DMS 273 (cell line): Measurements from ENCODE around the gene USP6.
A peak's percentile ranks its signal among the peaks of the same experiment; 100 is the strongest.
"Not testable (repeated sequence)": the region's sequence is repeated elsewhere in the genome, so short reads cannot be mapped to it uniquely, and the experiment has no call there.

Experiments used
- DNase-seq: peaks from one replicate; lab custom pipeline; 2025; ENCODE audit not compliant: unreplicated experiment; lab: John Stamatoyannopoulos, UW

USP6 gene

DNA sequence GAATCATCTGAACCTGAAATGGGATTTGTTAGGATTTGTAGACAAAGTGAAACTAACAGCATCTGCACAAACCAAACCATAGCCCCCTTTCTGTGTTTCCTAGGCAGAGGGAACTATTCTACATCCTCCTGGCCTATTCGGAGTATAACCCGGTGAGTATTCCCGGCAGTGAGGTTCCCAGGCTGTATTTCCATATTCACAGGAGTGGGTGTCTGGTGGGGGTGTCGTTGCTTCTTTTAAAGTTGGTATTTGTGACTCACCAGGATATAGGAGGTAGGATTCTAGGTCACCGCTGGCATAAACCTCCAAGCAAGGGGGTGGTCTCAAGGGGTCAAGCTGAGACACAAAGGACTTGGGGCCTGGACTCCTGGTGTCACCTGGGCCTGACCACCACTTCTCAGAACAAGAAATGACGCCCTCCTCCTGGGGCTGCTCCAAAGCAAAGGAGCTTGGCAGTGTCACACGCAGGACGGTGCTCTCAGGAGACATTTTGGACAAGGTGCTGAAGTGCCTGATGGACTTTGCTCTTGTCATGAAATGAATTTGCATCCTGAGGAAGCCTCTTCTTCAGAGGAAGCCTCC lies 19.4 kb downstream of the USP6 start:
- DNase-seq: not testable (repeated sequence)

DNA sequence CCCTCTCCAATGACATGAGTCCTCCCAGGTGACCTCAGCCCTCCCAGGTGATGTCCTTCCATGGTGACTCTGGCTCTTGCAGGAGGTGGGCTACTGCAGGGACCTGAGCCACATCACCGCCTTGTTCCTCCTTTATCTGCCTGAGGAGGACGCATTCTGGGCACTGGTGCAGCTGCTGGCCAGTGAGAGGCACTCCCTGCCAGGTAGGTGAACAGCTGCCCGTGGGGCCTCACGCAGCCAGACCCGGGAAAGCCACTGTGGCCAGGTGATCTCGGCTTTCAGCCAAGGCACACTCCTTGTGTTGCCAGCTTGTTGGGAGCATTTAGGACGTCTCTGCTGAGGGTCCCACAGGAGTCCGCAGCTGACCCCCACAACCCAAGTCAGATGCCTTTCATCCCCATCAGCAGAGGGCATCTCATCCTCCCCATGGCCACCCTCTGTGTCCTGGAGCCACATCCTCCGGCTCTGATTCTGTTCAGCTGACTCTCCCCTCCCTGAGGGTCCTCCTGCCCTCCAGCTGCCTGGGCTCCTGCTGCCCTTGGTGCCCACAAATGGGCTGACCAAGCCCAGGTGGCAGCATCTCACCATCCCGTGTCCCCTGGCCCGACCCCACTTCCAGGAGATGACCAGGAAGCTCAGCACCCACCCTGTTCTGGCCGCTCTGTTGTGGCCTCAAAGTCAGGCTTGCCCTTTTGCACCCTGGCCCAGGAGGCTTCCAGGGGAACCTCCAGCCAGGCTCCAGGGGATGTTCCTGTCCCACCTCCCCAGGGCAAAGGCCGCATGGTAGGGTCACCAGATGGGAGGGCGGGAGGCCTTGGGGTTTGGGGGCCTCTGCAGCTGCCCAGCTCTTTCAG lies 20.1 kb downstream of the USP6 start:
- DNase-seq: no peak

DNA sequence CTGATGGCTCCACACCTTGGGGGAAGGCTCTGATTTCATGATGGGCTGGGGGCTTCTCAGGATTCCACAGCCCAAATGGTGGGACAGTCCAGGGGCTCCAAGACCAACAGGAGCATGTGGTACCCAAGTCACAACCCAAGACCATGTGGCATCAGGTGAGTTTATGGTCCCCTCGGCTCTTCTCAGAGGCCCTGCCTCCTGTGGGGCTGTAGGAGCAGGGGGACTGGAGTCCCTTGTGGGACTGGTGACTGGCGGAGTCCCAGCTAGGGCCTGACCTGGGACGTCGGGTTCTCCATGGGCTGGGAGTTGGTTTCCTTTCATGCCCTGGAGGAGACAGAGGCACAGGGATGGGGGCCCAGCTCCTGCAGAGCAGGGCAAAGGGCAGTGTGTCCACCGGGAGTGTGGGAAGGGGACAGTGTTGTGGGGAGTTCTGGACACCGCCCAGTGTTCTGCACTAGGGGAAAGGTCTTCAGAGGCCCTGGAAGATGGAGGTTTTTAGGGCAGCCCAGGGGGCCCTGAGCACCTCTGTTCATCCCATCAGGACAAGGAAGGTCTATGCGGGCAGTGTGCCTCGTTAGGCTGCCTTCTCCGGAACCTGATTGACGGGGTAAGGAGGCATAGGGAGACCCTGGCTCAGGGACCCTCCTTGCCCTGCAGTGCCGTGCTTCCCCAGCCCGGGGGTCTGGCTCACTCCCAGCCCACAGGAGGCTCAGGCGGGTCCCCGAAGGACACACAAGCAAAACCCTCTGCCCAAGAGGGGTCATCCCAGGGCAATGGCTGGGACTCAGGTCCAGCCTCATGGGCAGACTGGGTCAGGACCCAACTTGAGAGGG lies 21.0 kb downstream of the USP6 start:
- not testable (repeated sequence) for DNase-seq

DNA sequence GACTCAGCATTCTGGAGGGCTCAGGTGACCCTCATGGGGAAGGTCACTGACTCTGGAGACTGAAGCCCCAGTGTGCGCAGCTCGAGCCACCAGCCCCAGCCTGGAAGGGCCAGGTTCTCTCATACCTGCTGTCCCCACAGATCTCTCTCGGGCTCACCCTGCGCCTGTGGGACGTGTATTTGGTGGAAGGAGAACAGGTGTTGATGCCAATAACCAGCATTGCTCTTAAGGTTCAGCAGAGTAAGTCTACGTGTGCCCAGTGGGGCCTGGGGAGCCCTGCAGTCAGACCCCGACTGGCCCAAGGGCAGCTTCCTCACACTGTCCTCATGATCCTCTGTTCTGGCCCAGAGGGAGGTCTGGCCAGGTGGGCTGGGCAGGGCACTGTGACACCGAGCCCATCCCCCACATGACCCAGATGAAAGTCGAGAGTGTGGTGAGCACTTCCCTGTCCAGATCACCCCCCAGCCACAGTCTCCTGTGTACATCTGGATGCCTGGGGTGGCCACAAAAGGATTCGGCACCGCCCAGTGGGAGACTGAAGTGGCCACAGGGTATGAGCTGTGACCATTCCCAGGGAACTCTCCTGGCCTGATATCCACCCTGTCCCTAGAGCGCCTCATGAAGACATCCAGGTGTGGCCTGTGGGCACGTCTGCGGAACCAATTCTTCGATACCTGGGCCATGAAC lies 21.8 kb downstream of the USP6 start:
- not testable (repeated sequence) for DNase-seq

DNA sequence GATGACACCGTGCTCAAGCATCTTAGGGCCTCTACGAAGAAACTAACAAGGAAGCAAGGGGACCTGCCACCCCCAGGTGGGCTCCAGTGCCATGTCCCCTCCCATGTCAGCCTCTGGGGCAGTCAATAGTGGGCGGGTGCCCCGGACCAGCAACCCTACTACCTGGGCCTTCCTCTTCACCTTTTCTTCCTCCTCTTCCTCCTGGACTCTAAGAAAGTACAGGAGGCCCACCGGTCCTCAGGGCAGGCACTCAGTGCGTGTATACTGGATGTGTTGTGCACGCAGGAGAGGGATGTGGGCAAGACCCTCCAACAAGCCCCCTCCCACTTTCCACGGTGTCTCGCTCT lies 22.3 kb downstream of the USP6 start:
- not testable (repeated sequence) for DNase-seq

DNA sequence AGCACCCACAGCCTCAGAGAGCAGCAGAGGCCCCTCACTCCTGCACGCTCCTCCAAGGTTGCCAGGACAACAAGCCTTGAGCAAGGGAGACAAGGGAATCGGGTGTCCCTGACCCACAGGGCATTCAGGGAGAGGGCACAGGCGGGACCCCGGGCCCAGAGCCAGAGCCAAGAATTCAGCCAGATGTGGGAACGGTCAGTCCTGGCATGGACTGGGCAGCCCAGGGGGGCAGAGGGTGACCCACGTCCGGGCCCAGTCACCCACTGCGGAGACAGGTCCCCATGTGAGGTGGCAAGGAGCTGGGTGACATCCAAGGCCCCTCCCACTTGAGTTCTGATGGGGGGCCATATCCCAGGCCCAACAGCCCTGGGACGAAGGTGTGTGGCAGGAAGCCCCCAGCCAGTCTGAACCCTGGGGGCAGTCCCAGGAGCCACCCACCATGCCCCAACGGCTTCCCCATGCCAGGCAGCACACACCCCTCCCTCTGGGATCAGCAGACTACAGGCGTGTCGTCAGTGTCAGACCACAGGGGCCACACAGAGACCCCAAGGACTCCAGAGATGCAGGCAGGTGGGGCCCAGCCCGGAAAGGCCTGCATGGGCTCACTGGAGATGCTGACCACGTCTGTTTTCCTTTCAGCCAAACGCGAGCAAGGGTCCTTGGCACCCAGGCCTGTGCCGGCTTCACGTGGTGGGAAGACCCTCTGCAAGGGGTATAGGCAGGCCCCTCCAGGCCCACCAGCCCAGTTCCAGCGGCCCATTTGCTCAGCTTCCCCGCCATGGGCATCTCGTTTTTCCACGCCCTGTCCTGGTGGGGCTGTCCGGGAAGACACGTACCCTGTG lies 23.0 kb downstream of the USP6 start:
- DNase-seq: no peak

DNA sequence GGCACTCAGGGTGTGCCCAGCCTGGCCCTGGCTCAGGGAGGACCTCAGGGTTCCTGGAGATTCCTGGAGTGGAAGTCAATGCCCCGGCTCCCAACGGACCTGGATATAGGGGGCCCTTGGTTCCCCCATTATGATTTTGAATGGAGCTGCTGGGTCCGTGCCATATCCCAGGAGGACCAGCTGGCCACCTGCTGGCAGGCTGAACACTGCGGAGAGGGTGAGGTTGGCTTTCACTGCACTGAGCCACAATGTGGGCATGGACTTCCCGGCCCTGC lies 23.6 kb downstream of the USP6 start:
- no peak for DNase-seq

DNA sequence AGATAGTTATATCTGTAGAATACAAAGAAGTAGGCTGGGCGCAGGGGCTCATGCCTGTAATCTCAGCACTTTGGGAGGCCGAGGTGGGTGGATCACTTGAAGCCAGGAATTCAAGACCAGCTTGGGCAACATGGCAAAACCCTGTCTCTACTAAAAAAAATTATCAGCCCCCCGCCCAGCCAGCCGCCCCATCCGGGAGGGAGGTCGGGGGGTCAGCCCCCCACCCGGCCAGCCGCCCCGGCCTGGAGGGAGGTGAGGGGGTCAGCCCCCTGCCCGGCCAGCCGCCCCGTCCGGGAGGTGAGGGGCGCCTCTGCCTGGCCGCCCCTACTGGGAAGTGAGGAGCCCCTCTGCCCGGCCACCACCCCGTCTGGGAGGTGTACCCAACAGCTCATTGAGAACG lies 27.0 kb downstream of the USP6 start:
- DNase-seq: not testable (repeated sequence)

DNA sequence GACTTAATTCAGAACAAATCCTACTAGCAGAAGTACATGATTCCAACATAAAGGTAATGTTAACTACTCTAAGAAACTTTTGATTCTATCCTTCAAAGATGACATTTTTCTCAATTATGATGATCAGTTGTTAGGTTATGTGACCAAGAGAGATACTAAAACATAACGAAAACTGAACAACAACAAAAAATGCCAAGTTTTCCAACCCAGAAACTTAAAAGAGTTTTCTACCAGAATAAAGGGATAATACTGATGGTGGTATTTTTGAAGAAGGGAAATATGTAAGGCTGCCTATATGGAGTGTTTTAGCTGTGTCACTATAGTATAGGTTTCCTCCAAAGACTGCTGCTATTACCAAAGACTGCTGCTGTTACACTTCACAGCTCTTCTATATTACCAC lies 30.3 kb downstream of the USP6 start:
- not testable (repeated sequence) for DNase-seq

DNA sequence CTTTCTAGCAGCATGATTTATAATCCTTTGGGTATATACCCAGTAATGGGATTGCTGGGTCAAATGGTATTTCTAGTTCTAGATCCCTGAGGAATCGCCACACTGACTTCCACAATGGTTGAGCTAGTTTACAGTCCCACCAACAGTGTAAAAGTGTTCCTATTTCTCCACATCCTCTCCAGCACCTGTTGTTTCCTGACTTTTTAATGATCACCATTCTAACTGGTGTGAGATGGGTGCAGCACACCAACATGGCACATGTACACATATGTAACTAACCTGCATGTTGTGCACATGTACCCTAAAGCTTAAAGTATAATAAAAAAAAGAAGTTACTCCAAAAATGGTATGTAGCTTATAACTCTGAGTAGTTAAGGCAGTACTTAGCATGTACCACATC lies 44.9 kb downstream of the USP6 start:
- not testable (repeated sequence) for DNase-seq

DNA sequence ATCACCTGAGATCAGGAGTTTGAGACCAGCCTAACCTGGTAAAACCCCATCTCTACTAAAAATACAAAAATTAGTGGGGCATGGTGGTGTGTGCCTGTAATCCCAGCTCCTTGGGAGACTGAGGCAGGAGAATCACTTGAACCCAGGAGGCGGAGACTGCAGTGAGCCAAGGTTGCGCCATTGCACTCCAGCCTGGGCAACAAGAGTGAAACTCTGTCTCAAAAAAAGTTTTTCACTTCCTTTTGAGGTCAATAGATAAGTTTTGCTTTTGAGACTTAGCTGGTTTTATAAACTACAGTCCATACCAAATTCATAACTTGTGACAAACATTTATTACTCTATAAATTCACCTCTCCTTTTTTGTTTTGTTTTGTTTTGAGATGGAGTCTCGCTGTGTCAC lies 46.0 kb downstream of the USP6 start:
- not testable (repeated sequence) for DNase-seq

DNA sequence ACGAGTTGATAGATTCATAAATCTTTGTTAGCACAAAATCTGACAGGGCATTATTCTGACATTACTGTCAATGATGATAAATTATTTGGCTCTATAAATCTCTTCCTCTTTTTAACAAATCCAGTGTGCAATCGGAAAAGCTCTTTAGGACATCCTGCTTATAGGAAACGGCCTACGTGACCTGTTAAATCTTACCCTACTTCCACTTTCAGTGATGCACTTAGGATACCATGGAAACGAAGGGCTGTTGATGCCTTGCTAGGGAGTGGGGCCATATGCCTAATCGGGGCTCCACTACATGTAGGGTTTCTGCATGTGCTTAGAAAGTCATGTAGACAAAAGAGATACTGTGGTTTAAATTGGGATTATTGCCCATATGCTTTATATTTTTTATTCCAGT lies 48.6 kb downstream of the USP6 start:
- DNase-seq: no peak

DNA sequence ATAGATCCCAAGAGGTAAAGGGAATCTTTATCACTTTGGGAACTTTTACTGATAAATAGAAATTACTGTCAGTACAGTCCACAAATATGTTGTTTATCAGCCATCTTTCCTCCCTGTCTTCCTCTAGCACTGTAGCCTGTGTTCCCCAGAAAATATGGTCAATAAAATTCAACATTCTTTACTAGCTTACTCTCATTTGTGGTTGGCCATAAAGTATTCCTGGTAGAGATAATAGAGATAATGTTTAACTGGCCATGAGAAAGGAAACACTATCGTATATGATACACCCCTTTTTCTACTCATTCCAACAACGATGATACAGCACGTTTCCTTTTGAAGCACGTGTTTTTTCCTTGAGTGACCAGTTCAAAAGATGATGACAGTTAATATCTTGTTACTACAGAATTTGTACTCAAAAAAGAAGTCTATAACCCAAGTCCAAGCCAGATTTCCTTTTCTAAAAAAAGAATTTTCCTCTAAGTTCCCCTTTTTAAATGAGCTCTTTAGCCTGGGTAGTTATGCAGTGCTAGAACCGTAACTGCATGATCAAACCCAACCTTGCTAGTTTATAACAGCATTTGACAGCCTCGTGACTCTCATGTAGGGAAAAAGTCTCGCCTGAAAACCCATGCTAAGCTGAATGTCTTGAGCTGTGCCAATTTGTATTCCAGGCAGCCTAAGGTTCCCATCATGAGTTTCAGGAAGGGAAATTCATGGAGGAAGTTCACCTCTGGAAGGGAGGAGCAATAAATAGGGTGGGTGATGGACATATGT lies 50.1 kb downstream of the USP6 start:
- DNase-seq: not testable (repeated sequence)

DNA sequence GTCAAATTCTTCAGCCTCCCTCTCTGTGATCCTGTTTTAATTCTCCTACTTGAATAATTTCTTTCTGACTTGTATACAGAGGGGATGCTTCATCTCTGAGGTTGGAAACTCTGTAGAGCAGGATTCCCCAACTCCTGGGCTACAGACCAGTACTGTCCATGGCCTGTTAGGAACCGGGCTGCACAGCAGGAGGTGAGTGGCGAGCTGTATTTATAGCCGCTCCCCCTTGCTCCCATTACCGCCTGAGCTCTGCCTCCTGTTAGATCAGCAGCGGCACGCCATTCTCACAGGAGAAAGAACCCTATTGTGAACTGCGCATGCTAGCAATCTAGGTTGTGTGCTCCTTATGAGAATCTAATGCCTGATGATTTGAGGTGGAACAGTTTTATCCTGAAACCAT lies 59.2 kb downstream of the USP6 start:
- DNase-seq: not testable (repeated sequence)

DNA sequence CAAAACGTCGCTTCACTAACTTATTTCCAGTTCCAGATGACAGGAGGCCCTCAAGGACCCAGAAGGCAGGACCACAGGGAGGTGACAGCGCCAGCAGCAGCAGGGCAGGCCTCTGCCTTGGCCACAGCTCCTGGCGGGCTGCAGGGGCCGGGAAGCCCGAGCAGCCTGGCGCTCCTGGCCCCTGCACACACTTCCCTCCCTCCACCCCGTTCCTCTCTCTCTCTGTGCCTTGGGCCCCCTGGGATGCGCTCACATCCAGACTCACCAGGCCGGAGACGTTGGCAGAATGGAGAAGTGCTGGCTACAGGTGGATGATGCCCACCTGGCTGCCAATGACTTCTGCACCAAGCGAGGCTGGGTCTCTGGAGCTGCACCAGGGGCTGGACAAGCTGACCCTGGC lies 63.2 kb downstream of the USP6 start:
- no peak for DNase-seq

DNA sequence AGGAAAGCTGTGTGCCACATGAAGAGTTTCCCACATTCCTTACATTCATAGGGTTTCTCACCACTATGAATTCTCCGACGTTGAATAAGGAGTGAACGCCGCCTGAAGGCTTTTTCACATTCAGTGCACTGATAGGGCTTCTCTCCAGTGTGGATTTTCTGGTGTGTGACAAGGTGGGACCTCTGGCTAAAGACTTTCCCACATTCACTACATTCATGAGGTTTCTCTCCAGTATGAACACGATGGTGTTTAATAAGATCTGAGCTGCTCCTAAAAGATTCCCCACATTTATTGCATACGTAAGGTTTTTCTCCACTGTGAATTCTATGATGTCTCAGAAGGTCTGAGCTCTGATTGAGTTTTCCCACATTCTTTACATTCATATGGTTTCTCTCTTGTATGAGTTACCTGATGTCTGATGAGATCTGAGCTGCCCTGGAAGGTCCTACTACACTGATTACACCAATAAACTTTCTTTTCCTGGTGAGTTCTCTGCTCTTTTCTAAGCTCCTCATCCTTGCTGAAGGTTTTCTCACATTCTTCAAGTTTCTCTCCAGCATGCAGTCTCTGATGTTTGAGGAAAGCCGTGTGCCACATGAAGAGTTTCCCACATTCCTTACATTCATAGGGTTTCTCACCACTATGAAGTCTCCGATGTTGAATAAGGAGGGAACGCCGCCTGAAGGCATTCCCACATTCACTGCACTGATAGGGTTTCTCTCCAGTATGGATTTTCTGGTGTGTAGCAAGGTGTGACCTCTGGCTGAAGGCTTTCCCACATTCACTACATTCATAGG lies 65.9 kb downstream of the USP6 start:
- peak; percentile 3 for DNase-seq

DNA sequence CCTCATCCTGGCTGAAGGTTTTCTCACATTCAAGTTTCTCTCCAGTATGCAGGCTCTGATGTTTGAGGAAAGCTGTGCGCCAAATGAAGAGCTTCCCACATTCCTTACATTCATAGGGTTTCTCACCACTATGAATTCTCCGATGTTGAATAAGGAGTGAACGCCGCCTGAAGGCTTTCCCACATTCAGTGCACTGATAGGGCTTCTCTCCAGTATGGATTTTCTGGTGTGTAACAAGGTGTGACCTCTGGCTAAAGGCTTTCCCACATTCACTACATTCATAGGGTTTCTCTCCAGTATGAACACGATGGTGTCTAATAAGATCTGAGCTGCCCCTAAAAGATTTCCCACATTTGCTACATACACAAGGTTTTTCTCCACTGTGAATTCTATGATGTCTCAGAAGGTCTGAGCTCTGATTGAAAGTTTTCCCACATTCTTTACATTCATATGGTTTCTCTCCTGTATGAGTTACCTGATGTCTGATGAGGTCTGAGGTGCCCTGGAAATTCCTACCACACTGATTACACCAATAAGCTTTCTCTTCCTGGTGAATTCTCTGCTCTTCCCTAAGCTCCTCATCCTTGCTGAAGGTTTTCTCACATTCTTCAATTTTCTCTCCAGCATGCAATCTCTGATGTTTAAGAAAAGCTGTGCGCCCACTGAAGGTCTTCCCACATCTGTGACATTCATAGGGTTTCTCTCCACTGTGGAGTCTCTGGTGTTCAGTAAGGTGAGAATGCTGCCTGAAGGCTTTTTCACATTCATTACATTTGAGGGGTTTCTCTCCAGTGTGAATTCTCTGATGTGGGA lies 67.0 kb downstream of the USP6 start:
- peak; percentile 5 for DNase-seq

DNA sequence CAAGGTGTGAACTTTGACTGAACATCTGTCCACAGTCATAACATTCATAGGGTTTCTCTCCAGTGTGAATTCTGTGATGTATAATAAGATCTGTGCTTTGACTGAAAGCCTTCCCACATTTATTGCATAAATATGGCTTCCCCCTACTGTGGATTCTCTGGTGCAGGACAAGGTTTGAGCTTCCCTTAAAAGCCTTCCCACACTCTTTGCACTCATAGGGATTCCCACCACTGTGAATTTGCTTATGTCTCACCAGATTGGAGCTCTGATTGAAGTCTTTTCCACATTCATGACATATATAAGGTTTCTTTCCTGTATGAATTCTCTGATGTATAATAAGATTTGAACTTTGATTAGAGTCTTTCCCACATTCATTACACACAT lies 67.6 kb downstream of the USP6 start:
- DNase-seq: no peak
